ENCODE results near the gene MRPS25.

Gene MRPS25

DNA sequence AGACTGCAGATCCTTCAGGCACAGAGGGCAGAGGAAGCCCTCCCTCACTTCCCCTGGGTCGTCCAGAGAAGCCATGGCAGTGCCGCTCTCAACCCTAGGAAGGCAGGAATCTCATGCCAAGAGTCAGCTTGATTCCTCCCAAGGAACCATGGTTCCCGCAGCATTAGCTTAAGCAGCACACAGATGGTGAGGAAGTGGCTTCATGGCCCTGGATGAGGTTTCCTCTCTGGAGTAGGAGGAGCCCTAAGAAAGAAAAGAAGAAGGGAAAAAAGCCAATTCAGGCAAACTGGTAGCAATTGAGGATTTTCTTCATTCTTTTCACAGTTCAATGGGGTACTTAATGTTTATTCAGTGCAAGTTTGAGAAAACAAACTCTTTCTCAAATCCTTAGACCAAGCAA, 30.9 kb upstream of the MRPS25 start:
- DNase-seq (ENCODE audit: low read depth), result no peak
- TF ChIP-seq, protein P1, sequence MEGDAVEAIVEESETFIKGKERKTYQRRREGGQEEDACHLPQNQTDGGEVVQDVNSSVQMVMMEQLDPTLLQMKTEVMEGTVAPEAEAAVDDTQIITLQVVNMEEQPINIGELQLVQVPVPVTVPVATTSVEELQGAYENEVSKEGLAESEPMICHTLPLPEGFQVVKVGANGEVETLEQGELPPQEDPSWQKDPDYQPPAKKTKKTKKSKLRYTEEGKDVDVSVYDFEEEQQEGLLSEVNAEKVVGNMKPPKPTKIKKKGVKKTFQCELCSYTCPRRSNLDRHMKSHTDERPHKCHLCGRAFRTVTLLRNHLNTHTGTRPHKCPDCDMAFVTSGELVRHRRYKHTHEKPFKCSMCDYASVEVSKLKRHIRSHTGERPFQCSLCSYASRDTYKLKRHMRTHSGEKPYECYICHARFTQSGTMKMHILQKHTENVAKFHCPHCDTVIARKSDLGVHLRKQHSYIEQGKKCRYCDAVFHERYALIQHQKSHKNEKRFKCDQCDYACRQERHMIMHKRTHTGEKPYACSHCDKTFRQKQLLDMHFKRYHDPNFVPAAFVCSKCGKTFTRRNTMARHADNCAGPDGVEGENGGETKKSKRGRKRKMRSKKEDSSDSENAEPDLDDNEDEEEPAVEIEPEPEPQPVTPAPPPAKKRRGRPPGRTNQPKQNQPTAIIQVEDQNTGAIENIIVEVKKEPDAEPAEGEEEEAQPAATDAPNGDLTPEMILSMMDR (IDR thresholded peaks at IDR 0.05; ENCODE audit: low read depth, low read length, missing control alignments), result no peak
- no peak overlapping the region for H3K4me3 ChIP-seq (ENCODE audit: low read depth, low read length)

DNA sequence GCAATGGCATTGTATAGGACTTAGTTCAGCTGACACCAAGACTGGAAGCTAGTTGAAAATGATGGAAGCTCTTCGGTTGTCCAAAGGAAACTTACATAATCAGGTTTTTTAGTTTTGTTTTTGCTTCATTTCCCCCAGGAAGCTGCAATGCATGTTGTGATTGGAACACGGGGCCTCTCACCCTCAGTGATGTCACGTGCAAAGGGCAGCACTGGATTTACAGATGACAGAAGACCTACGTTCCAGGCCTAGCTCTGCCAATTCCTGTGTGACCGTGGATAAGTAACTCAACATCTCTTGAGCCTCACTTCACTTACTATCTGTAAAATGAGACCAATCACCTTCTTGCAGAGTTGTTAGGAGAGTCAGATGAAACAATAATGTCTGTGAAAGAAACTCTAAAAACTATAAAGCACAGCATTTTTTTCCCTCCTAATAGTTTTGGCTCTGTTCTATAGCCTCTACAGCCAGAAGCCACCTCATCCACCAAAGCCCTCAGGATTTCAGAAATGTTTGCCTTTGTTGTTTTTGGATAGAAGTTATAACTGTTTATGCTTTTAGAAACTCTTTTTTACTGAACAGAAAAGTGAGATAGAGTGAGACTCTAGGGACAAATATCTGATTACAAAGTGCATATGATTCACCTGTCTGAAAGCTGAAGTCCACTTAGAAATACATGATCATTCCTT, 29.2 kb upstream of the MRPS25 start:
- no peak for DNase-seq (ENCODE audit: low read depth)
- TF ChIP-seq, protein P1 (IDR thresholded peaks at IDR 0.05; ENCODE audit: low read depth, low read length, missing control alignments), result no peak
- H3K4me3 ChIP-seq (ENCODE audit: low read depth, low read length), result no peak overlapping the region

DNA sequence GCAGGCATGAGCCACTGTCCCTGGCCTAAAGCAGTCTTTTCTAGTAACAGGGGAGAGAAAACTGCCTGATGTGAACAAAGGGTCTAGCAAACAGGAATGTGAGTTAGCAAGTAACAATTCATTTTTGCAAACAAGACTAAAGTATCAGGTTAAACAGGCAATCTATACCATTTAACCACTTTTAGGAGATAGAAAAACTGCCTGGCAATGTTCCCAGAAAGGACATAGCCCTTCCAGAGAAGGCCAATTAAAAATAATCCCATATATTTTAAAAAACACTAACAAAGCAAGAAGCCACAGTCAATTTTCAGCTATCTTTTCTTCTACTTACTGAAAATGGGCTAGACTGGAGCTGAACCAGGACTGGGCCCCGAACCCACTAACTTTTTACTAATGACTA, 27.6 kb upstream of the MRPS25 start:
- no peak overlapping the region for H3K4me3 ChIP-seq (ENCODE audit: low read depth, low read length)
- DNase-seq (ENCODE audit: low read depth), result no peak
- TF ChIP-seq, protein P1 (IDR thresholded peaks at IDR 0.05; ENCODE audit: low read depth, low read length, missing control alignments), result no peak

DNA sequence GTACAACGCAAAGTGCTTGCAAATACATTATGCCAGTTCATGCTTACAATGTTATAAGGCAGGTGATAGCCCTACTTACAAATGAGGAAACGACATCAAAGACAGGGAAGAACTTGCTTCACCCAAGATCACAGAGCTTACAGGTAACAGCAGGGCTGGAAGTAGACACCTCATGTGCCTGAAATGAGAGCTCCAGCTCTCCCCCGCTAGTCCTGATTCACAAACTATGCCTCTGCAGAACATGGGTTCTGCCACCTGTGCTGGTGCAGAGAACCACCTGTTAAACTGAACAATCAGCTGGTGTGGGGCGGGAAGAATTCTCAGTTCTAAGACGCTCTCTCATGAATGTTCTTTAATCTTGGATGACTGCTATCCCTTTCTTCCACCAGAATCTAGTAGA, 26.5 kb upstream of the MRPS25 start:
- no peak for DNase-seq (ENCODE audit: low read depth)
- H3K4me3 ChIP-seq (ENCODE audit: low read depth, low read length), result no peak overlapping the region
- TF ChIP-seq, protein P1 (IDR thresholded peaks at IDR 0.05; ENCODE audit: low read depth, low read length, missing control alignments), result no peak

DNA sequence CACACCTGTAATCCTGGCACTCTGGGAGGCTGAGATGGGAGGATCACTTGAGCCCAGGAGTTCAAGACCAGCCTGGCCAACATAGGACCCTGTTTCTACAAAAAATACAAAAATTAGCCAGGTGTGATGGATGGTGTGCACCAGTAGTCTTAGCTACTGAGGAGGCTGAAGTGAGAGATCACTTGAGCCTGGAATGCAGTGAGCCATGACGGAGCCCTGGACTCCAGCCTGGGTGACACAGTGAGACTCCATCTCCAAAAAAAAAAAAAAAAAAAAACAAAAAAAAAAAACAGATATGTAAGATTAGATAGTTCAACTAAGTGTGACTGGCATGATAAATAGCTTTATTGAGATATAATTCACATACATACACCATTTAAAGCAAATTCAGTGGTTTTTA, 24.1 kb upstream of the MRPS25 start:
- no peak overlapping the region for H3K4me3 ChIP-seq (ENCODE audit: low read depth, low read length)
- TF ChIP-seq, protein P1 (IDR thresholded peaks at IDR 0.05; ENCODE audit: low read depth, low read length, missing control alignments), result no peak
- no peak for DNase-seq (ENCODE audit: low read depth)

DNA sequence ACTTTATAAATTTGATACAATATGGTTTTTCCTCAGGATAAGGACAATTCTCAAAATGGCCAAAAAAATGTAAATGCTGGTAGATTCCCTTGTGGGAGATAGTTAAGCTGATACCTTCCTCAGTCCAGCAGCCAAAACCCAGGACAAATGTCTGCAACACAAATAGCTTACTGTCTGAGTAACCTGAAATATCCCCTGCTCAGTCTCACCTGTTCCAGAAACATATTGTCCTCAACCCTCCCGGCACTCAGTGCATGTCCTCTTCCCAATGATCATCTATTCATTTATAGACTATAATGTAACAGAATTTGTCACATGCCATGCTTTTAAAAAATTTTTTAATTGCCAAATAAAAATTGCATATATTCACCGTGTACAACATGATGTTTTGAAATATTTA, 21.6 kb upstream of the MRPS25 start:
- H3K4me3 ChIP-seq (ENCODE audit: low read depth, low read length), result no peak overlapping the region
- DNase-seq (ENCODE audit: low read depth), result no peak
- TF ChIP-seq, protein P1 (IDR thresholded peaks at IDR 0.05; ENCODE audit: low read depth, low read length, missing control alignments), result no peak

DNA sequence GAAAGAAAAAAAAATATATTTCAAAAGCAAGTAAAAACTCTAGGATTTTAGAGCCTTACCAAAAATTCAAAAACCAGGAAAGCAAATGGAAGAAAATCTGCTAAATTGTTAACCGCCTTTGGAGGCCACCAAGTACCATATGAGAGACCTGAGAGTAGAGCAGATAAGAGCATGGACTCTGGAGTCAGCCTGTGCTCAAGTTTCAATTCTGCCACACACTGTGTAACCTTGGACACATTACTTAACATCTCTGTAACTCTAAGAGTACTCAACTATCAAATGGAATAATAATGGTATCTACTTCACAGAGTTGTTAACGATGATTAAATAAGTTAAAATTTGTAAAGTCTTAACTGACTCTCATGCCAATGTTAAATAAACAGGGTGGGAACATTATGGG, 21.1 kb upstream of the MRPS25 start:
- no peak overlapping the region for H3K4me3 ChIP-seq (ENCODE audit: low read depth, low read length)
- DNase-seq (ENCODE audit: low read depth), result no peak
- TF ChIP-seq, protein P1 (IDR thresholded peaks at IDR 0.05; ENCODE audit: low read depth, low read length, missing control alignments), result no peak
